Fibroblast of skin of right quadriceps (primary cell): Measurements from ENCODE around the gene MED27.

Source experiments
- DNase-seq: peaks from one replicate; pipeline ENCODE4 v3.0.0-alpha.2; 2013

The MED27 gene

GRCh38 chr9:132079391-132080091 lies at the start of gene MED27:
TSS of gene MED27 (minus strand) at chr9:132079867. CDS start at chr9:132079844, 23 bp downstream.
- DNase-seq: peak; percentile 87

GRCh38 chr9:132127888-132128534 lies 48.3 kb upstream of the MED27 start:
- DNase-seq: no peak

GRCh38 chr9:132126680-132127236 lies 47.1 kb upstream of the MED27 start:
- no peak for DNase-seq

- no peak for DNase-seq
Observed at GRCh38 chr9:132125944-132126679, 46.4 kb upstream of the MED27 start.

GRCh38 chr9:132125361-132125760 lies 45.7 kb upstream of the MED27 start:
- DNase-seq: no peak

- DNase-seq: no peak
Observed at GRCh38 chr9:132124800-132125199, 45.1 kb upstream of the MED27 start.

GRCh38 chr9:132121021-132121420 lies 41.4 kb upstream of the MED27 start:
- DNase-seq: no peak

GRCh38 chr9:132117694-132118093 lies 38.0 kb upstream of the MED27 start:
- DNase-seq: no peak

- DNase-seq: no peak
Observed at GRCh38 chr9:132116583-132116982, 36.9 kb upstream of the MED27 start.

- peak; percentile 53 for DNase-seq
Observed at GRCh38 chr9:132114102-132114707, 34.5 kb upstream of the MED27 start.

- no peak for DNase-seq
Observed at GRCh38 chr9:132109291-132109690, 29.6 kb upstream of the MED27 start.

- DNase-seq: no peak
Observed at GRCh38 chr9:132108728-132109127, 29.1 kb upstream of the MED27 start.

- DNase-seq: peak; percentile 55
Observed at GRCh38 chr9:132099741-132100407, 20.2 kb upstream of the MED27 start.

- no peak for DNase-seq
Observed at GRCh38 chr9:132099167-132099566, 19.5 kb upstream of the MED27 start.

GRCh38 chr9:132094314-132094791 lies 14.7 kb upstream of the MED27 start:
- peak; percentile 97 for DNase-seq

- DNase-seq: peak; percentile 13
Observed at GRCh38 chr9:132090771-132091170, 11.1 kb upstream of the MED27 start.

GRCh38 chr9:132087438-132088030 lies 7.9 kb upstream of the MED27 start:
- no peak for DNase-seq

- DNase-seq: no peak
Observed at GRCh38 chr9:132082188-132082587, 2.5 kb upstream of the MED27 start.

- DNase-seq: no peak
Observed at GRCh38 chr9:132078699-132079356, 839 bp downstream of the MED27 start.

- peak; percentile 74 for DNase-seq
Observed at GRCh38 chr9:132077881-132078698, 1.6 kb downstream of the MED27 start.
